NCI-H2196 (cell line): ENCODE results near the gene SLC37A1.

Experiments
- DNase-seq: peaks from one replicate; lab custom pipeline; 2025; ENCODE audit not compliant: unreplicated experiment; lab: John Stamatoyannopoulos, UW

The SLC37A1 gene

GRCh38 chr21:42503711-42504110 lies 9.9 kb upstream of the SLC37A1 start:
- no peak for DNase-seq

- DNase-seq, result no peak
Observed at GRCh38 chr21:42505090-42505726, 8.4 kb upstream of the SLC37A1 start.

GRCh38 chr21:42507418-42507817 lies 6.2 kb upstream of the SLC37A1 start:
- no peak for DNase-seq

- DNase-seq, result no peak
Observed at GRCh38 chr21:42508371-42508770, 5.3 kb upstream of the SLC37A1 start.

- DNase-seq, result no peak
Observed at GRCh38 chr21:42509244-42509643, 4.4 kb upstream of the SLC37A1 start.

- no peak for DNase-seq
Observed at GRCh38 chr21:42512346-42513034, 1.2 kb upstream of the SLC37A1 start.

GRCh38 chr21:42513985-42514882 lies 582 bp downstream of the SLC37A1 start:
- DNase-seq, result no peak

- no peak for DNase-seq
Observed at GRCh38 chr21:42514883-42515228, 1.2 kb downstream of the SLC37A1 start.

GRCh38 chr21:42515708-42516502 lies 2.3 kb downstream of the SLC37A1 start:
- peak; percentile 63 for DNase-seq

- no peak for DNase-seq
Observed at GRCh38 chr21:42518215-42518614, 4.6 kb downstream of the SLC37A1 start.

GRCh38 chr21:42518626-42519025 lies 5.0 kb downstream of the SLC37A1 start:
- no peak for DNase-seq

GRCh38 chr21:42520628-42521253 lies 7.1 kb downstream of the SLC37A1 start:
- no peak for DNase-seq

GRCh38 chr21:42521384-42521783 lies 7.7 kb downstream of the SLC37A1 start:
- no peak for DNase-seq

GRCh38 chr21:42521805-42522204 lies 8.2 kb downstream of the SLC37A1 start:
- DNase-seq, result no peak

- no peak for DNase-seq
Observed at GRCh38 chr21:42522271-42522670, 8.6 kb downstream of the SLC37A1 start.

- DNase-seq, result no peak
Observed at GRCh38 chr21:42522771-42523170, 9.1 kb downstream of the SLC37A1 start.

- no peak for DNase-seq
Observed at GRCh38 chr21:42523211-42523610, 9.6 kb downstream of the SLC37A1 start.

- DNase-seq, result no peak
Observed at GRCh38 chr21:42523941-42524340, 10.3 kb downstream of the SLC37A1 start.

GRCh38 chr21:42524341-42525028 lies 10.8 kb downstream of the SLC37A1 start:
- peak; percentile 80 for DNase-seq

- DNase-seq, result peak; percentile 55
Observed at GRCh38 chr21:42525029-42525581, 11.5 kb downstream of the SLC37A1 start.
